GM23338 (cell line): Measurements from ENCODE around the gene C1orf185.

Experiments used
- POLR2AphosphoS5 ChIP-seq: IDR thresholded peaks from 2 replicates; pipeline ENCODE4 v1.6.1; 2016; ENCODE audit warnings: antibody characterized with exemption, low read depth
- TF ChIP-seq, protein P1 (sequence below), 2 experiments: fragments of 200-600 bp in 1 of 2; sonication (generic) in 1 of 2; conservative IDR thresholded peaks; 2 replicates each; pipeline versions ENCODE4 v1.5.1 to v1.6.1; 2016 to 2017; ENCODE audit warnings: antibody characterized with exemption in 2 of 2, low read depth in 2 of 2, mild to moderate bottlenecking in 2 of 2, moderate library complexity in 1 of 2

DNA sequence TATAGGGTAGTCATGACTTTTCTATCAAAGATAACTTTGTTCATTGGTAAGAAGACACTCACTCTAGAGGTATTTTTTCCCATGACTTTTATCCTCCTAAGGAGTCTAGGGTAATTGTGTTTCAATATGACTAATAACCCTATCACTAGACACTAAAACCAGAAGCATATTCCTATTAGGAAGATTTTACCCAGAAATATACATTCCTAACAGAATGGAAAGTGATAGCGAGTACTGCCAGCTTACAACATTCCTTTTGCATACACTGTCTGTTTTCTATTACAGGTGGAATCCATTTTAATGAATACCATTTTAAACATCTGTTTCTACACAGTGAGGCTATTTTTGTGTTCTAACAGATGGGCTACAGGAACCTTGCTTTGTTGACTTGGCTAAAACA is 31.4 kb upstream of the C1orf185 start:
- TF ChIP-seq, protein P1, sequence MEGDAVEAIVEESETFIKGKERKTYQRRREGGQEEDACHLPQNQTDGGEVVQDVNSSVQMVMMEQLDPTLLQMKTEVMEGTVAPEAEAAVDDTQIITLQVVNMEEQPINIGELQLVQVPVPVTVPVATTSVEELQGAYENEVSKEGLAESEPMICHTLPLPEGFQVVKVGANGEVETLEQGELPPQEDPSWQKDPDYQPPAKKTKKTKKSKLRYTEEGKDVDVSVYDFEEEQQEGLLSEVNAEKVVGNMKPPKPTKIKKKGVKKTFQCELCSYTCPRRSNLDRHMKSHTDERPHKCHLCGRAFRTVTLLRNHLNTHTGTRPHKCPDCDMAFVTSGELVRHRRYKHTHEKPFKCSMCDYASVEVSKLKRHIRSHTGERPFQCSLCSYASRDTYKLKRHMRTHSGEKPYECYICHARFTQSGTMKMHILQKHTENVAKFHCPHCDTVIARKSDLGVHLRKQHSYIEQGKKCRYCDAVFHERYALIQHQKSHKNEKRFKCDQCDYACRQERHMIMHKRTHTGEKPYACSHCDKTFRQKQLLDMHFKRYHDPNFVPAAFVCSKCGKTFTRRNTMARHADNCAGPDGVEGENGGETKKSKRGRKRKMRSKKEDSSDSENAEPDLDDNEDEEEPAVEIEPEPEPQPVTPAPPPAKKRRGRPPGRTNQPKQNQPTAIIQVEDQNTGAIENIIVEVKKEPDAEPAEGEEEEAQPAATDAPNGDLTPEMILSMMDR (conservative IDR thresholded peaks at IDR 0.05; ENCODE audit: low read depth in 2 of 2), result no peak
- no peak for TF ChIP-seq POLR2AphosphoS5
